ENCODE measurements around the gene IL23A. TPM values are rescaled to one million over a fixed set of nuclear protein-coding genes. Genes with fewer than 3 reads are reported as not detected.

IL23A gene
- total RNA-seq, 2 experiments from 2014 or later: 41.3 to 41.5 TPM

DNA sequence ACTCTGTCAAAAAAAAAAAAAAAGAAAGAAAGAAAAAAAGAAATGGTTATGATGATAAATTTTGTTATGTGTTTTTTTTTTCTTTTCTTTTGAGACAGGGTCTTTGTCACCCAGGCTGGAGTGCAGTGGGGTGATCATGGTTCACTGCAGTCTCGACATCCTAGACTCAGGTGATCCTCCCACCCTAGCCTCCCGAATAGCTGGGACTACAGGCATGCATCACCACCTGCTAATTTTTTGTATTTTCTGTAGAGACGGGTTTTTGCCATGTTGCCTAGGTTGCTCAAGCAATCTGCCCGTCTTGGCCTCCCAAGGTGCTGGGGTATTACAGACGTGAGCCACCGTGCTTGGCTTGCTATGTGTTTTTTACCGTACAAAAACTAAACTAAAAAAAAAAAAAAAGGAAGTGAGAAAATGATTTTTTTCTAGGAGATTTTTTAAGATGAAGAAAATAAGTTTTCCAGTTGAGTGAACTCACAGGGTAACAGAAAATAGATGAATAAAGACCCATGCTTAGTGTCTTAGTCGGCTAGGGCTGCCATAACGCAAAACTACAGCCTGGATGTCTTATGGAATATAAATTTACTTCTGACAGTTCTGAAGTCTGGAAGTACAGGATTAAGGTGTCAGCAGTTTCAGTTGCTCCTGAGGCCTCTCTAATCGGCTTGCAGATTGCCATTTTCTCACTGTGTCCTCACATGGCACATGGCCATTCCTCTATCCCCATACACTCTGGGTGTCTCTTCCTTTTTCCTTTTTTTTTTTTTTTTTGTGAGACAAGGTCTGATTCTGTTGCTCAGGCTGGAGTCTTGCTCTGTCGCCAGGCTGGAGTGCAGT is 37.1 kb downstream of the IL23A start:
- Mint-ChIP-seq H3K9me3 (peaks cover 5% of the 10 kb centered on the region), H3K36me3 (ENCODE audit: low read depth) (no peaks in the 10 kb centered on the region), H3K27ac (no peak overlapping the region), H3K4me3 (no peak overlapping the region), H3K4me1 (ENCODE audit: low read depth) (no peaks in the 10 kb centered on the region), H3K27me3 (no peaks in the 10 kb centered on the region)
- DNase-seq (no peak), ATAC-seq (no peak)
- TF ChIP-seq, protein P1, sequence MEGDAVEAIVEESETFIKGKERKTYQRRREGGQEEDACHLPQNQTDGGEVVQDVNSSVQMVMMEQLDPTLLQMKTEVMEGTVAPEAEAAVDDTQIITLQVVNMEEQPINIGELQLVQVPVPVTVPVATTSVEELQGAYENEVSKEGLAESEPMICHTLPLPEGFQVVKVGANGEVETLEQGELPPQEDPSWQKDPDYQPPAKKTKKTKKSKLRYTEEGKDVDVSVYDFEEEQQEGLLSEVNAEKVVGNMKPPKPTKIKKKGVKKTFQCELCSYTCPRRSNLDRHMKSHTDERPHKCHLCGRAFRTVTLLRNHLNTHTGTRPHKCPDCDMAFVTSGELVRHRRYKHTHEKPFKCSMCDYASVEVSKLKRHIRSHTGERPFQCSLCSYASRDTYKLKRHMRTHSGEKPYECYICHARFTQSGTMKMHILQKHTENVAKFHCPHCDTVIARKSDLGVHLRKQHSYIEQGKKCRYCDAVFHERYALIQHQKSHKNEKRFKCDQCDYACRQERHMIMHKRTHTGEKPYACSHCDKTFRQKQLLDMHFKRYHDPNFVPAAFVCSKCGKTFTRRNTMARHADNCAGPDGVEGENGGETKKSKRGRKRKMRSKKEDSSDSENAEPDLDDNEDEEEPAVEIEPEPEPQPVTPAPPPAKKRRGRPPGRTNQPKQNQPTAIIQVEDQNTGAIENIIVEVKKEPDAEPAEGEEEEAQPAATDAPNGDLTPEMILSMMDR (IDR thresholded peaks at IDR 0.05): no peak
- ChIA-PET POLR2A (no interaction called here), CTCF (interaction anchor here (1.5 kb wide), 1 partner anchor 88 kb away, joined by 3 read pairs; no protein-coding TSS in a partner anchor)
- intact Hi-C loops (cut with micrococcal nuclease): no loop called here

DNA sequence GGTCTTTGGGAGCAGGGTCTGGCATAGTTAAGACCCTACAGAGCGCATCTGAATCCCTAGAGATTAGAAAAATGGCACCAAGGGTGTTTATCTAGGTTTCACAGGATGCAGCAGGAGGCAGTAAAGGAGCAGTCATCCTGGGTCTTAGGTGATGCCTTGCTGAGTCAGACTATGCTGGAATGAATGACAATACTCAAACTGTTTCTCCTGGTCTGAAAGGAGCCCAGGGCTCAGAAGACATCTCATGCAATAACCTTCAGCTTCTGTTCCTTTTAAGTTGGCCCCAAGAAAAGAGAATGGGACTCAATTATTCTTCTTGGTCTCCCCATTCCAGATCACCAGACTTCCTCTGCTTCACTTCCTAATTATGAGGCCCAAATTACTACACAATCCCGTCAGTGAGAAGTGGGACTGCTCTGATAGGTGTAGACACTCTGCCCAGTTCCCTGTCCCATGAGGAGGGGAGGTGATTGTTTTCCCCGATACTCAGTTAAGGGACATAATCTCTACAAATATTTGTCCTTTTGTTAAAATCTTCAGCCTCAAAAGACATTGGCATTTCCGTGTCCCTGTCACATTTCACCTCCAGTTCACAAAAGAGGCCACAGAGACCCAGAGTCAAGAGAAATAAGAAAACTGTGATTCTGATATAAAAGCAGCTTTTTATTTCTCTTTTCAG is 38.8 kb downstream of the IL23A start:
- intact Hi-C loops (cut with micrococcal nuclease): no loop called here
- ATAC-seq (no peak), DNase-seq (no peak)
- no peak overlapping the region for H3K4me3 Mint-ChIP-seq
- H3K27me3 Mint-ChIP-seq: no peaks in the 10 kb centered on the region
- TF ChIP-seq, protein P1 (IDR thresholded peaks at IDR 0.05): no peak
- H3K27ac Mint-ChIP-seq: no peak overlapping the region
- POLR2A ChIA-PET: interaction anchor here (0.9 kb wide), 1 partner anchor 17 kb away, joined by 3 read pairs; the partner anchor contains the start of gene STAT2
- no peaks in the 10 kb centered on the region for H3K4me1 Mint-ChIP-seq (ENCODE audit: low read depth)
- H3K9me3 Mint-ChIP-seq: peaks cover 5% of the 10 kb centered on the region
- no peaks in the 10 kb centered on the region for H3K36me3 Mint-ChIP-seq (ENCODE audit: low read depth)
- CTCF ChIA-PET: interaction anchor here (0.9 to 1.7 kb wide), 3 partner anchors 13 to 87 kb away, joined by 3 to 5 read pairs (median 3); no protein-coding TSS in a partner anchor

DNA sequence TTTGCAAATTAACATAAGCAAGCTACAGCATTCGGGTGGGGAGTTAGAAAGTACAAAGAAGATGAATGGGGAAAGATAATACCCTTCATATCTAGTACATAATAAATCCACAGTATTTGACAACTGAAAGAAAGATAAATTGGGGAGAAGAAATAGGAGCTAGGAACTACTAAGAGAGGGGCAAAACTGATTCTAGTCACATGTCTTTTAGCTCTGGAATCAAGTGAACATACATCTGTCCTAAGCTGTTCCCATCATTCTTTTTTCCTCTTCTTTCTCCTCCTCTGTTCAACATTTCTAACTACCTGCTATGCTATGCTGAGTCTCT is 39.3 kb downstream of the IL23A start:
- no peak for DNase-seq
- no peaks in the 10 kb centered on the region for H3K4me1 Mint-ChIP-seq (ENCODE audit: low read depth)
- intact Hi-C loops (cut with micrococcal nuclease): no loop called here
- ChIA-PET CTCF (interaction anchor here (0.9 to 2.1 kb wide), 3 partner anchors 83 to 136 kb away, joined by 3 to 5 read pairs (median 4); no protein-coding TSS in a partner anchor), POLR2A (no interaction called here)
- peaks cover 5% of the 10 kb centered on the region for H3K9me3 Mint-ChIP-seq
- no peak overlapping the region for H3K27ac Mint-ChIP-seq
- H3K36me3 Mint-ChIP-seq (ENCODE audit: low read depth): no peaks in the 10 kb centered on the region
- no peaks in the 10 kb centered on the region for H3K27me3 Mint-ChIP-seq
- TF ChIP-seq, protein P1 (IDR thresholded peaks at IDR 0.05): no peak
- ATAC-seq: no peak
- H3K4me3 Mint-ChIP-seq: no peak overlapping the region

DNA sequence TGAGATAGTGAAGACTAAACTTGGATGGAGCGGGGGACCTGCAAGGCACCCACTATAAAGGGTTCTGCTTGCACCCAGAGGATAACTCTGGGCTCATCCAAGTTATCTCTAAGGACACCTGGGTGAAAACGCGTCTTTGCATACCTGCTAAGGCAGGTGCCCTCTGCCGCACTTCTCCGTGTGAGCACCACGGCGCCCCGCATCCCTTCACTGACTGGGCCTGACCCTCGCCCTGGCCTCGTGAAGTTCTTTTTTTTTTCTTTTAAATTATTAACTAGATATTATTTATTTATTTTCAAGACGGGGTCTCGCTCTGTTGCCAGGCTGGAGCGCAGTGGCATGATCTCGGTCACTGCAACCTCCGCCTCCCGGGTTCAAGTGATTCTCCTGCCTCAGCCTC is 43.9 kb downstream of the IL23A start:
- H3K27ac Mint-ChIP-seq: no peak overlapping the region
- POLR2A ChIA-PET: no interaction called here
- no peaks in the 10 kb centered on the region for H3K27me3 Mint-ChIP-seq
- no peaks in the 10 kb centered on the region for H3K9me3 Mint-ChIP-seq
- H3K36me3 Mint-ChIP-seq (ENCODE audit: low read depth): no peaks in the 10 kb centered on the region
- CTCF ChIA-PET: interaction anchor here (1.0 to 1.4 kb wide), 3 partner anchors 9 to 132 kb away, joined by 3 read pairs; partner anchors contain the start of gene STAT2
- TF ChIP-seq, protein P1 (IDR thresholded peaks at IDR 0.05): no peak
- intact Hi-C loops (cut with micrococcal nuclease): no loop called here
- H3K4me3 Mint-ChIP-seq: no peak overlapping the region
- ATAC-seq (no peak), DNase-seq (no peak)
- no peaks in the 10 kb centered on the region for H3K4me1 Mint-ChIP-seq (ENCODE audit: low read depth)

DNA sequence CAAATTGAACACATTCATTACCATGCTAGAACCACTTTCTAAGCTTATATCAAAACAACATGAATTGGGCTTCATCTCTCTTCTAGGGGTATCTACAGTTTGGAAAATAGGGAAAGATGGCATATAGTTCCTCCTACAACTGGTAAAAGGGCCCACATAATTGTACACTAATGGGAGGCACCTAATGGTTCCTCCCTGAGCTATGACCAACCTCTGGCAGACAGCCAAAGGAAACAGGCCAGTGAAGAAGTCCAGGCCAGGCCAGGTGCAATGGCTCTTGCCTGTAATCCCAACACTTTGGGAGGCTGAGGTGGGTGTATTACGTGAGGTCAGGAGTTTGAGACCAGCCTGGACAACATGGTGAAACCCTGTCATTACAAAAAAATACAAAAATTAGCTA is 47.2 kb downstream of the IL23A start:
- Mint-ChIP-seq H3K36me3 (ENCODE audit: low read depth) (no peaks in the 10 kb centered on the region), H3K4me1 (ENCODE audit: low read depth) (no peaks in the 10 kb centered on the region), H3K27me3 (no peaks in the 10 kb centered on the region), H3K27ac (no peak overlapping the region), H3K9me3 (no peaks in the 10 kb centered on the region), H3K4me3 (no peak overlapping the region)
- ChIA-PET CTCF (interaction anchor here (1.1 kb wide), 2 partner anchors 78 to 128 kb away, joined by 3 read pairs; no protein-coding TSS in a partner anchor), POLR2A (no interaction called here)
- intact Hi-C loops (cut with micrococcal nuclease): no loop called here
- TF ChIP-seq, protein P1 (IDR thresholded peaks at IDR 0.05): no peak
- no peak for ATAC-seq
- DNase-seq: no peak
